Amniotic epithelial cell (primary cell): ENCODE results near the gene AFG3L2.

ENCODE experiments used
- DNase-seq: peaks from one replicate; pipeline ENCODE4 v3.0.0-alpha.2; 2010; ENCODE audit warnings: low read depth

Gene AFG3L2

GRCh38 chr18:12376754-12377555 lies at the start of gene AFG3L2:
TSS of gene AFG3L2 (minus strand) at chr18:12377227. CDS start at chr18:12377082, 145 bp downstream.
- peak; percentile 97 for DNase-seq

- DNase-seq: no peak
Measured at GRCh38 chr18:12424252-12424651, 47.2 kb upstream of the AFG3L2 start.

GRCh38 chr18:12423820-12424219 lies 46.8 kb upstream of the AFG3L2 start:
- DNase-seq: no peak

- no peak for DNase-seq
Measured at GRCh38 chr18:12423393-12423792, 46.4 kb upstream of the AFG3L2 start.

- no peak for DNase-seq
Measured at GRCh38 chr18:12422936-12423335, 45.9 kb upstream of the AFG3L2 start.

GRCh38 chr18:12421732-12422131 lies 44.7 kb upstream of the AFG3L2 start:
- DNase-seq: no peak

GRCh38 chr18:12420821-12421421 lies 43.9 kb upstream of the AFG3L2 start:
- DNase-seq: no peak

- no peak for DNase-seq
Measured at GRCh38 chr18:12417687-12418086, 40.7 kb upstream of the AFG3L2 start.

- DNase-seq: no peak
Measured at GRCh38 chr18:12416098-12416729, 39.2 kb upstream of the AFG3L2 start.

- no peak for DNase-seq
Measured at GRCh38 chr18:12411456-12411855, 34.4 kb upstream of the AFG3L2 start.

GRCh38 chr18:12410747-12411146 lies 33.7 kb upstream of the AFG3L2 start:
- peak; percentile 63 for DNase-seq

- DNase-seq: no peak
Measured at GRCh38 chr18:12410081-12410481, 33.1 kb upstream of the AFG3L2 start.

GRCh38 chr18:12409469-12409868 lies 32.4 kb upstream of the AFG3L2 start:
- peak; percentile 45 for DNase-seq

GRCh38 chr18:12408247-12408869 lies 31.3 kb upstream of the AFG3L2 start:
- DNase-seq: peak; percentile 51

- DNase-seq: no peak
Measured at GRCh38 chr18:12406371-12407111, 29.5 kb upstream of the AFG3L2 start.

GRCh38 chr18:12405066-12405465 lies 28.0 kb upstream of the AFG3L2 start:
- no peak for DNase-seq

GRCh38 chr18:12403601-12404506 lies 26.8 kb upstream of the AFG3L2 start:
- peak; percentile 89 for DNase-seq

- no peak for DNase-seq
Measured at GRCh38 chr18:12401881-12402280, 24.9 kb upstream of the AFG3L2 start.

- no peak for DNase-seq
Measured at GRCh38 chr18:12399231-12399630, 22.2 kb upstream of the AFG3L2 start.

- DNase-seq: no peak
Measured at GRCh38 chr18:12398625-12399024, 21.6 kb upstream of the AFG3L2 start.

- no peak for DNase-seq
Measured at GRCh38 chr18:12397793-12398192, 20.8 kb upstream of the AFG3L2 start.
